Mesendoderm (in vitro differentiated cells): Measurements from ENCODE around the gene FBXL7.

ENCODE experiments used
- DNase-seq: peaks from one replicate; pipeline ENCODE4 v3.0.0; 2013
- H2AK5ac ChIP-seq: 2 replicates; pipeline ENCODE4 v1.6.1; 2013; ENCODE audit warnings: low read length, inconsistent platforms
- H2BK120ac ChIP-seq: 2 replicates; pipeline ENCODE4 v1.6.1; 2013; ENCODE audit warnings: low read depth, mild to moderate bottlenecking, low read length, moderate library complexity, mixed read lengths
- H2BK15ac ChIP-seq: replicated peaks from 2 replicates; pipeline ENCODE4 v1.6.1; 2013; ENCODE audit warnings: low read depth, mild to moderate bottlenecking, moderate library complexity
- H2BK5ac ChIP-seq: 2 replicates; pipeline ENCODE4 v1.6.1; 2013; ENCODE audit warnings: low read length, inconsistent platforms
- H3K18ac ChIP-seq: 2 replicates; pipeline ENCODE4 v1.6.1; 2013; ENCODE audit warnings: mild to moderate bottlenecking, low read length, mixed read lengths
- H3K23ac ChIP-seq: one replicate; pipeline ENCODE4 v1.6.1; 2013; ENCODE audit warnings: low read length
- H3K27ac ChIP-seq: 2 replicates; pipeline ENCODE4 v1.5.1; 2013; ENCODE audit warnings: low read depth, mild to moderate bottlenecking, inconsistent platforms, low read length, moderate library complexity
- H3K27me3 ChIP-seq: 2 replicates; pipeline ENCODE4 v1.6.1; 2013; ENCODE audit warnings: low read length, control low read depth, mild to moderate bottlenecking, inconsistent platforms; ENCODE audit not compliant: insufficient read depth, poor library complexity
- H3K36me3 ChIP-seq: 2 replicates; pipeline ENCODE4 v1.6.1; 2013; ENCODE audit warnings: low read length, inconsistent platforms; ENCODE audit not compliant: control insufficient read depth, insufficient read depth
- H3K4ac ChIP-seq: one replicate; pipeline ENCODE4 v1.6.1; 2013; ENCODE audit warnings: low read depth, mild to moderate bottlenecking, low read length, moderate library complexity
- H3K4me1 ChIP-seq: 2 replicates; pipeline ENCODE4 v1.6.1; 2013; ENCODE audit warnings: low read depth, low read length, inconsistent platforms; ENCODE audit not compliant: control insufficient read depth
- H3K4me2 ChIP-seq: 2 replicates; pipeline ENCODE4 v1.6.1; 2013; ENCODE audit warnings: low read length
- H3K4me3 ChIP-seq: 2 replicates; pipeline ENCODE4 v1.5.1; 2013; ENCODE audit warnings: mild to moderate bottlenecking, low read length
- H3K56ac ChIP-seq: one replicate; pipeline ENCODE4 v1.6.1; 2013; ENCODE audit warnings: low read length
- H3K79me1 ChIP-seq: 2 replicates; pipeline ENCODE4 v1.6.1; 2013; ENCODE audit warnings: low read length, inconsistent platforms
- H3K79me2 ChIP-seq: 2 replicates; pipeline ENCODE4 v1.6.1; 2013; ENCODE audit warnings: mild to moderate bottlenecking, low read length; ENCODE audit not compliant: control insufficient read depth, insufficient read depth
- H3K9ac ChIP-seq: 2 replicates; pipeline ENCODE4 v1.6.1; 2013; ENCODE audit warnings: low read length, inconsistent platforms
- H4K5ac ChIP-seq: one replicate; pipeline ENCODE4 v1.6.1; 2013; ENCODE audit warnings: low read length
- H4K8ac ChIP-seq: one replicate; pipeline ENCODE4 v1.6.1; 2013; ENCODE audit warnings: low read depth, mild to moderate bottlenecking, control low read depth, low read length, moderate library complexity
- WGBS: extraction: QIAGEN DNeasy Blood & Tissue Kit; methylation state at CpG from one replicate; pipeline ENCODE4 v1.1.7; 2013; ENCODE audit warnings: low lambda C conversion rate, missing lambda C conversion rate; ENCODE audit not compliant: insufficient coverage; ENCODE audit errors: extremely low coverage; 5-methylcytosine and 5-hydroxymethylcytosine counted together

FBXL7 gene

DNA sequence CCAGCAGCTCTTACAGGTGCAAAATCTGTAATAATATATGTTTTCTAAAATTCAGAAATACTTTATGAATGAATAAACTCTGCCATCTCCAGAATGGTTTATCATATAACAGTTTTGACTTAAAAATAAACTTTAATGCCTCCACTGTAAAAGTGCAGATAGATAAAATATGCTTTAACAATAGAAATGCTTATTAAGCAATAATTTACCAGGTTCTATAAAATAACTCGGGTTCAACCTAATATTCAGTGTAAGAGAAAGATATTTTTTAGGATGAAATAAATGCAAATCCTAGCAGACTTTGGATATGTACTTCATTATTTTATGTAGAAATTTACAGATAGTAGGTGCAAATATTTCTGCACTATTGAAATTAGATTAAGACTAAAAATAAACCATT is 74.1 kb downstream of the FBXL7 start:
- no peak overlapping the region for H3K18ac ChIP-seq
- no peak overlapping the region for H2BK15ac ChIP-seq
- no peak overlapping the region for H3K56ac ChIP-seq
- no peaks in the 10 kb centered on the region for H3K27me3 ChIP-seq
- H3K4me2 ChIP-seq: no peak overlapping the region
- no peaks in the 10 kb centered on the region for H3K79me2 ChIP-seq
- no peak overlapping the region for H2AK5ac ChIP-seq
- DNase-seq: no peak
- H4K5ac ChIP-seq: no peak overlapping the region
- WGBS: no CpG with 5 or more reads among the region's 1 CpG
- H4K8ac ChIP-seq: no peak overlapping the region
- H3K36me3 ChIP-seq: no peaks in the 10 kb centered on the region
- no peak overlapping the region for H3K4me3 ChIP-seq
- H3K23ac ChIP-seq: no peak overlapping the region
- H3K79me1 ChIP-seq: peaks cover 8% of the 10 kb centered on the region
- peaks cover 2% of the 10 kb centered on the region for H3K4me1 ChIP-seq
- no peak overlapping the region for H2BK120ac ChIP-seq
- H3K27ac ChIP-seq: no peak overlapping the region
- no peak overlapping the region for H3K9ac ChIP-seq
- H2BK5ac ChIP-seq: no peak overlapping the region
- no peak overlapping the region for H3K4ac ChIP-seq

DNA sequence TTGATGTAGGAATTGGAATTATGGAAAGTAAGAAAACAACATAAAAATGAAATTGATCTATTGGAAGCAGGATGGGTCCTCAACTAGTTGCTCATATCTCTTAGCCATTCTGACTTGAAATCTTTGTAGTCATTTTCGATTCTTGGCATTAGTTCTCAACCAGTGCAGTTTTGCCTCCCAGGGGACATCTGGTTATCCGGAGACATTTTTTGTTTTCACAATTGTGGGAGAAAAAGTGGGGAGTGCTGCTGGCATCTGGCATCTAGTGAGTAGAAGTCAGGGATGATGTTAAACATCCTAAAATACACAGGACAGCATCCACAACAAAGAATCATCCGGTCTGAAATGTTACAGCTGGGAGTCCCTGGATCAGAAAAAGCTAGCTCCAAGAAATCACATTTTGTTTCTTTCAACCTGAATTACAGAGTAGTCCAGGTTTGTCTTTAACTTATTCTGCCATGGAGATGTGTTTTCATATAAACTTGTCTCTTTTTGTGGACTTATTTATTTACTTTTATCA is 74.9 kb downstream of the FBXL7 start:
- Histone ChIP-seq H4K5ac (no peak overlapping the region), H2BK15ac (no peak overlapping the region), H3K4me3 (no peak overlapping the region), H2BK5ac (no peak overlapping the region), H3K18ac (no peak overlapping the region), H3K79me2 (no peaks in the 10 kb centered on the region), H3K27ac (no peak overlapping the region), H3K56ac (no peak overlapping the region), H4K8ac (no peak overlapping the region), H3K4me2 (no peak overlapping the region), H3K36me3 (no peaks in the 10 kb centered on the region), H2AK5ac (no peak overlapping the region), H3K9ac (no peak overlapping the region), H3K27me3 (no peaks in the 10 kb centered on the region), H3K79me1 (peaks cover 8% of the 10 kb centered on the region), H2BK120ac (no peak overlapping the region), H3K4ac (no peak overlapping the region), H3K4me1 (peaks cover 2% of the 10 kb centered on the region), H3K23ac (no peak overlapping the region)
- no peak for DNase-seq
- WGBS: no CpG with 5 or more reads among the region's 3 CpGs

DNA sequence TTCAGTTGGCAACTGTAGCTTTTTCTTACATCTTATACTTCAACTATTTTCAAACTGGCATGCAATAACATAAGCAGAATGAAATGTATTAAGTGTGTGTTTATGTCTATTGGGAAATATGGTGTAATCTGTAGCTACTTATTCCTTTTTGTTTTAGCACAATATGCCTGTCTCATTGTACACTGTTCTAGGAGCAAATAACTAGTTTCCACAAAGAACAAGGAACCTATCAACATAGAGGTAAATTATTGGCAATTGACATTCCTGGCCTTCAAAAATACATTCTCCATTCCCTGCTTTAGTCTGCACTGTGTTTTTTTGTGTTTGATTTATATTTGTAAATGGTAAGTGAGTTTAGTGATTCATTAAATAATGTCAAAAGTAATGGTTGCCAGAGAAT is 75.7 kb downstream of the FBXL7 start:
- Histone ChIP-seq H3K36me3 (no peaks in the 10 kb centered on the region), H3K4me3 (no peak overlapping the region), H3K56ac (no peak overlapping the region), H2BK5ac (no peak overlapping the region), H2BK15ac (no peak overlapping the region), H2BK120ac (no peak overlapping the region), H4K8ac (no peak overlapping the region), H3K27ac (no peak overlapping the region), H3K27me3 (no peaks in the 10 kb centered on the region), H3K23ac (no peak overlapping the region), H3K4ac (no peak overlapping the region), H3K4me1 (peaks cover 2% of the 10 kb centered on the region), H3K79me2 (no peaks in the 10 kb centered on the region), H3K4me2 (no peak overlapping the region), H4K5ac (no peak overlapping the region), H3K79me1 (peaks cover 13% of the 10 kb centered on the region), H3K18ac (no peak overlapping the region), H2AK5ac (no peak overlapping the region), H3K9ac (no peak overlapping the region)
- no peak for DNase-seq

DNA sequence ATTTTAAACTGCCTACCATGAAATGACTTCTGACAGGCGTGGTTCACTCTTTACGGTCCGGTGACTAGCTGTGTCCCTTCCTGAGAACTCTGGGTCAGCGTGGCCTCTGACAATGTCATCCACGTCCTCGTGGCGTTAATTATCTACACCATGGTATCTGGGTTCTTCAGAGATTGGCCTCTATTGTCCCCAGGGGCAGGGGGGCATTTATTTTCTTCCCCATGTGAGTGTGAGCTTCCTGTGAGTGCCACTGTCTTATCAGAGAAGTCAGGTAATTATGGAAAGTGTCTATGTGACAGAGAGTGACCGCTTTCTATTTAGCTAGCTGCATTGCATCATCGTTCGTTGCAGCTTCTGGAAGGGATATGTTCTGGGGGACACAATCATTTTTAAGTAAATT is 77.2 kb downstream of the FBXL7 start:
- no peaks in the 10 kb centered on the region for H3K36me3 ChIP-seq
- no peak overlapping the region for H3K9ac ChIP-seq
- no peak overlapping the region for H2BK5ac ChIP-seq
- H3K27me3 ChIP-seq: no peaks in the 10 kb centered on the region
- peaks cover 2% of the 10 kb centered on the region for H3K4me1 ChIP-seq
- H3K23ac ChIP-seq: no peak overlapping the region
- no peak overlapping the region for H2AK5ac ChIP-seq
- no peaks in the 10 kb centered on the region for H3K79me2 ChIP-seq
- no peak overlapping the region for H3K4me3 ChIP-seq
- H3K4ac ChIP-seq: no peak overlapping the region
- no peak overlapping the region for H2BK120ac ChIP-seq
- no peak overlapping the region for H3K27ac ChIP-seq
- no peak overlapping the region for H4K5ac ChIP-seq
- H3K18ac ChIP-seq: no peak overlapping the region
- H2BK15ac ChIP-seq: no peak overlapping the region
- peaks cover 11% of the 10 kb centered on the region for H3K79me1 ChIP-seq
- peak; percentile 29 for DNase-seq
- no peak overlapping the region for H3K4me2 ChIP-seq
- H4K8ac ChIP-seq: no peak overlapping the region
- no CpG with 5 or more reads among the region's 10 CpGs for WGBS
- H3K56ac ChIP-seq: no peak overlapping the region

DNA sequence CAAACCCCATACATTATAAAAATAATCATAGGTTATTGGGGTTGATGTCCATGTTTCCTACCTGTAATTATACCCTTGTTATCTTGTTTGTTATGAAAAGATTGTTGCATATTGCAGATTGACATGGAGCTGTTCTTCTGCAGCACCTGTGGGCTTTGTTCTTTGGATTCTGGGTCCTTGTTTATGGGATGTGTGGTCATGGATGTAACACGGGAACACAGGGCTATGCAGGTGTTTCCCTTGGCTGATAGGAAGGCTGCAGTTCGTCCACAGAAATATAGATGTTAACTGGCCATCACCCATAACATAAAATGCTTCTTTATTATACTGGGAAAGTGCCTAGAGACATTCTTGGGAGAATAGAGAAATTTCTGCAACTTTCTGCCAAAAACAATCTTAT is 77.9 kb downstream of the FBXL7 start:
- DNase-seq: no peak

DNA sequence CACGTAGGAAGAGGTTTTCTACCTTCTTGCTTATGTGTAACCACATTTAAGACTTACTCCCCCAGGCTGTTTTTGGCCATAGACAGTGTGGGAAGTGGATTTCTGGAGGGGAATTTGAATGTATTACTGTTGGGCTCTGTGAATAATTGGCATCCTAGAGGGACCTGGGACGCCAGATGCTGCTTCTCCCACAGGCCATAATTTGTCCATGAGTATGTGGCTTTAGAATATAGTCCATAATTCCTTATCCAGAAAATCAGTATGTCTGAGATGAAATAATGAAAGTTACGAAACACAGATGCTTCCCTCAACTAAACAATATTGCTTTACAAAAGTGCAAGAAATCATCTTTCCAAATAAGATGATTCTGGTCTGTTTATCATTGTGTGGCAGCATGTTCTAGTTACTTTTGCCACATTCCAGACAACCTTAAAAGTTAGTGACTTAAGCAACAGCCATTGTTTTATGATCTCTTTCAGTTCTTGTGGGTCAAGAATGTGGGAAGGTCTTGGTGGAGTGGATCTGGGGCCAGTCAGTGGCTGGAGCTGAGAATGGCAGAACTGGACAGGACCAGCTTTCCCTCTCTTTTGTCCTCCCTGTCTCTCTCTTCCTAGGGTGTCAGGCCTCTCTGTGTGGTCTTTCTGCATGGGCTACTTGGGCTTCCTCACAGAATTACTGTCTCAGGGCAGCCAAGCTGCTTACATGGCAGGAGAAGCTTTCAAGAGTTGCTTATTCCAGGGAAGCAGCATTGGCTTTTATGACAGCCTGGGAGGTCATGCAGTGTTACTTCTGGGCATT is 79.4 kb downstream of the FBXL7 start:
- H3K4me2 ChIP-seq: no peak overlapping the region

More for the DNA sequence above, 77.9 kb downstream of the FBXL7 start:
- no peak overlapping the region for H4K5ac ChIP-seq
- no peak overlapping the region for H2BK120ac ChIP-seq
- peaks cover 11% of the 10 kb centered on the region for H3K79me1 ChIP-seq
- H3K4me3 ChIP-seq: no peak overlapping the region
- no peak overlapping the region for H3K4ac ChIP-seq
- H3K56ac ChIP-seq: no peak overlapping the region
- peaks cover 2% of the 10 kb centered on the region for H3K4me1 ChIP-seq
- H3K18ac ChIP-seq: no peak overlapping the region
- H3K4me2 ChIP-seq: no peak overlapping the region
- H2BK15ac ChIP-seq: no peak overlapping the region
- no peak overlapping the region for H3K9ac ChIP-seq
- whole genome bisulfite sequencing: no CpG with 5 or more reads among the region's 2 CpGs
- H2BK5ac ChIP-seq: no peak overlapping the region
- H3K27ac ChIP-seq: no peak overlapping the region
- no peak overlapping the region for H4K8ac ChIP-seq
- H3K36me3 ChIP-seq: no peaks in the 10 kb centered on the region
- no peaks in the 10 kb centered on the region for H3K79me2 ChIP-seq
- no peak overlapping the region for H2AK5ac ChIP-seq
- no peaks in the 10 kb centered on the region for H3K27me3 ChIP-seq
- no peak overlapping the region for H3K23ac ChIP-seq

More for the DNA sequence above, 79.4 kb downstream of the FBXL7 start:
- Histone ChIP-seq H3K9ac (no peak overlapping the region), H3K27me3 (no peaks in the 10 kb centered on the region), H3K79me1 (peaks cover 11% of the 10 kb centered on the region), H2AK5ac (no peak overlapping the region), H4K5ac (no peak overlapping the region), H2BK5ac (no peak overlapping the region), H3K79me2 (no peaks in the 10 kb centered on the region), H3K18ac (no peak overlapping the region), H3K23ac (no peak overlapping the region), H3K4me3 (no peak overlapping the region), H2BK15ac (no peak overlapping the region), H4K8ac (no peak overlapping the region), H3K4ac (no peak overlapping the region), H2BK120ac (no peak overlapping the region), H3K27ac (no peak overlapping the region), H3K36me3 (no peaks in the 10 kb centered on the region), H3K56ac (no peak overlapping the region), H3K4me1 (peaks cover 2% of the 10 kb centered on the region)
- no peak for DNase-seq
- no CpG with 5 or more reads among the region's 3 CpGs for WGBS
